ENCODE results near the gene PROCA1. TPM values are rescaled to one million over a fixed set of nuclear protein-coding genes. Genes with fewer than 3 reads are reported as not detected.

The PROCA1 gene
- total and polyA plus RNA-seq, 12 donors: 0.74 to 4.9 (median 1.3) TPM

DNA sequence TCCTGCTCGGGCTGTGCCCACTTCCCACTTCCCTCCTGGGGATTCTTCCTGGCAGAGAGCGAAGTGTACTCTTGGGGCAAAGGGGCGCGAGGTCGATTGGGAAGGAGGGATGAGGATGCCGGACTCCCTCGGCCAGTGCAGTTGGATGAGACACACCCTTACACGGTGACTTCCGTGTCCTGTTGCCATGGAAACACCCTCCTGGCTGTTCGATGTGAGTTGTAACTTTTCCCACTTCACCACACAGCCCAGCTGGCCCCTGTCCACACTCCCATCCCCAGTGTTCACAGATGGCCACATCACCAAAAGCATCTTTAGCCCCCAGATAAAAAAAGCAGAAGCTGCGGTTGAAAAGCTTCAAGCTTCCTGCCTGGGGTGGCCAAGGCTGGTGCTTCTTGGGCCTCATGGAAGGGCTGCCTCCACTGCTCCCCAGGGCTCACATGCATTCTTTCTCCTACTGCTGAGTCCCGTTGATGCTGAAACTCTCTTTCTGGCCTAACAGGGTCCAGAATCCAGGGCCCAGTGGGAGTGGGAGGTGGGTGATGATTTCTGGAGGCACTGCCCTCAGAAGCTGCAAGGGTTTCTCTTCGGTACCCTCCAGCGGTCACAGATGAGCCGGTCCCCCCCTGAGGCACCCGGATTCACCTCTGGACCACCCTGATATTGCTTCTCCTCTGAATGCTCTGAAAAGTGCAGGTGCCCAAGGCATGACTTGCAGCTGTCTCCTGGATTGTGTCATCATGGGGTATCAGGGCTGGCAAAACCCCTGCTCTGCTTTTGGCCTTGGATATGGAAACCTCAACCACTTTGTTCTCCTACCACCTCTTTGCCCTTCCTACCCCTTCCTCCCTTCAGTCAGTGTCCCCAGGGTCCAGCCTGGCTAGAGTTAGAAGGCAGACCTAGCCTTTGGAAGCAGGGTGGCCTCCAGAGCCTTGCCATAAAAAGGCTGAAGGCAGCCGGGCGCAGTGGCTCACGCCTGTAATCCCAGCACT lies 30.0 kb upstream of the PROCA1 start:
- no peak overlapping the region for H3K4me3 ChIP-seq
- H3K36me3 ChIP-seq: no peaks in the 10 kb centered on the region
- H3K4me1 ChIP-seq: peaks cover 6 to 52% (median 32%) of the 10 kb centered on the region in 9 donors
- no peak for DNase-seq
- WGBS, 2 donors: 76 to 80% methylated on average over 19 of the region's 19 CpGs
- intact Hi-C loops (cut with DNase I): no loop called here
- no peaks in the 10 kb centered on the region for H3K9me3 ChIP-seq
- ATAC-seq: no peak
- no peak for TF ChIP-seq CTCF (IDR thresholded peaks at IDR 0.05)
- H3K27ac ChIP-seq: no peak overlapping the region
- H3K27me3 ChIP-seq: peaks cover 0 to 5% (median 0%) of the 10 kb centered on the region in 7 donors

DNA sequence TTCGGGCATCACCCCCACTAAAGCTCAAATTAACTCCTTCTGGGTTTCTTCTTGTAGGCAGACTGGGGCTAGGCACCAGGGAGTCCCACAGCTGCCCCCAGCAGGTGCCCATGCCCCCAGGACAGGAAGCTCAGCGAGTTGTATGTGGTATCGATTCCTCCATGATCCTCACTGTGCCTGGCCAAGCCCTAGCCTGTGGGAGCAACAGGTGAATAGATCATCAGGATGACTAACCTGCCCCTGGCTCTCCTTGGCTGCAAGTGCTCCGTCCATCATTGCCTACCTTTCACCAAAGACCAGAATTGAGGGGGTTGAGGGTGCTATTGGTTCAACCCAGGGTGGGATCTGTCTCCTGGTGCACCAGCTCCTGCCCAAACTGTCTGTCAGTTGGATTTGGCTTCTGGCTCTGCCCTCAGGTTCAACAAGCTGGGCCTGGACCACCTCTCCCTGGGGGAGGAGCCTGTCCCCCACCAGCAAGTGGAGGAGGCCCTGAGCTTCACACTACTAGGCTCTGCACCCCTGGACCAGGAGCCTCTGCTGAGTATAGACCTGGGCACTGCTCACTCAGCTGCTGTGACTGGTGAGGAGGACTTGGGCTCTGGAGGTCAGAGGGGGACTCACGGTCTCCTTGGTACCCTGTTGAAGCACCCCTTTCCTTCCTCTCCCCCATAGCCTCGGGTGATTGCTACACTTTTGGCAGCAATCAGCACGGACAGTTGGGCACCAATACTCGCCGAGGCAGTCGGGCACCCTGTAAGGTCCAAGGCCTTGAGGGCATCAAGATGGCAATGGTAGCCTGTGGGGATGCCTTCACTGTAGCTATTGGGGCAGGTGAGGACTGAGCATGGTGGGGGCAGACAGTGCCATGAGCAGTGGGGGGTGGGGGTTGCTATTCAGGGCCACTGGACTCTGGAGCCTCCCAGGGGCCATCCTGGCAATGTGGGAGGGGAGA lies 29.0 kb upstream of the PROCA1 start:
- DNase-seq (no peak), ATAC-seq (no peak)
- H3K9me3 ChIP-seq: no peaks in the 10 kb centered on the region
- peaks cover 6 to 43% (median 22%) of the 10 kb centered on the region in 9 donors for H3K4me1 ChIP-seq
- H3K27ac ChIP-seq: no peak overlapping the region
- intact Hi-C loops (cut with DNase I): no loop called here
- TF ChIP-seq CTCF (IDR thresholded peaks at IDR 0.05): no peak
- no peak overlapping the region for H3K4me3 ChIP-seq
- no peaks in the 10 kb centered on the region for H3K36me3 ChIP-seq
- 87 to 89% methylated on average over 10 of the region's 10 CpGs for WGBS, 2 donors
- H3K27me3 ChIP-seq: peaks cover 0 to 5% (median 0%) of the 10 kb centered on the region in 7 donors

DNA sequence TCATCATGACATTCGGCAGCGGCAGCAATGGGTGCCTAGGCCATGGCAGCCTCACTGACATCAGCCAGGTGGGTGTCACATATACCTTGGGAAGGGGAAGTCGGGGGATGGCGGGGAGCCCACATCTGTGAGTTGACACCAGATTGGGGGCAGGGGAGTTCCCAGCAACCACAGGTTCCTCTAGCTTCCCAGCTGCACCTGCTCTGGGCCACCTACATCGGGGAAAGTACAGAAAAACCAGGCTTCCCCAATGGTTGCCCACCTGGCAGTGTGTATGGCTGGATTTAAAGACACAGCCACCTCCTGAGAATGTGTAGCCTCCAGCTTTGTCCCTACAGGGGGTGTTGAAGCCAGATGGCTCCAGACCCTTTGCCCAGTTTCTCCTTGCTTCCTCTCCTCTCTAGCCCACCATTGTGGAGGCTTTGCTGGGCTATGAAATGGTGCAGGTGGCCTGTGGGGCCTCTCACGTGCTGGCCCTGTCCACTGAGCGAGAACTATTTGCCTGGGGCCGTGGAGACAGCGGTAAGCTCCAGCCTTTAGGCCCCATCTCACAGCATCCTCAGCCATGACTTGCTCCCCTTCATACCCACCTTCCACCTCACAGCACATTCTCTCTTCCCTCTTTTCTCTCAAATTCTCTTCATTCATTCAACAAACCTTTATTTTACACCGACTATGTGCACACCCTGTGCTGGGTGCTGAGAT lies 27.1 kb upstream of the PROCA1 start:
- H3K27me3 ChIP-seq: no peaks in the 10 kb centered on the region
- H3K27ac ChIP-seq: no peak overlapping the region
- DNase-seq (no peak), ATAC-seq (no peak)
- TF ChIP-seq CTCF (IDR thresholded peaks at IDR 0.05): no peak
- peaks cover 0 to 26% (median 6%) of the 10 kb centered on the region in 9 donors for H3K4me1 ChIP-seq
- no peaks in the 10 kb centered on the region for H3K36me3 ChIP-seq
- WGBS, 2 donors: 93 to 94% methylated on average over 10 of the region's 10 CpGs
- intact Hi-C loops (cut with DNase I): no loop called here
- no peak overlapping the region for H3K4me3 ChIP-seq
- H3K9me3 ChIP-seq: no peaks in the 10 kb centered on the region

Data from heart right ventricle (tissue), 16 donors.